ENCODE data around the gene EPB42. TPM values are rescaled to one million over a fixed set of nuclear protein-coding genes. Genes with fewer than 3 reads are reported as not detected.

EPB42 gene
- total RNA-seq, 1 experiment from 2014 or later, result not detected

- ATAC-seq, result no peak
These were observed 604 bp upstream of the EPB42 start for GRCh38 chr15:43221422-43221821.

GRCh38 chr15:43219929-43220928 lies 589 bp downstream of the EPB42 start:
- CTCF ChIA-PET, result interaction anchor here (0.6 to 2.1 kb wide), 5 partner anchors 12 to 66 kb away, joined by 3 to 28 read pairs (median 6); no protein-coding TSS in a partner anchor
- Mint-ChIP-seq H3K4me1 (peaks cover 5% of the 10 kb centered on the region), H3K36me3 (no peaks in the 10 kb centered on the region), H3K27me3 (ENCODE audit: low read depth) (no peaks in the 10 kb centered on the region; the same call in 1 of the 2 replicates), H3K9me3 (no peaks in the 10 kb centered on the region), H3K4me3 (no peak overlapping the region), H3K27ac (no peak overlapping the region)
- ATAC-seq (no peak), DNase-seq (ENCODE audit: low spot score) (no peak)
- POLR2A ChIA-PET, result no interaction called here
- TF ChIP-seq MLX (CRISPR knock-in tag; IDR thresholded peaks at IDR 0.05), result no peak
- TF ChIP-seq ATF2 (CRISPR knock-in tag; IDR thresholded peaks at IDR 0.05; ENCODE audit: borderline replicate concordance, low read depth), result no peak
- no peak for TF ChIP-seq ZNF281 (CRISPR knock-in tag; IDR thresholded peaks at IDR 0.05)
- TF ChIP-seq SP1 (CRISPR knock-in tag; conservative IDR thresholded peaks at IDR 0.05), result no peak
- TF ChIP-seq CDX4 (CRISPR knock-in tag; IDR thresholded peaks at IDR 0.05; ENCODE audit: borderline replicate concordance), result no peak
- TF ChIP-seq TEAD4 (CRISPR knock-in tag; IDR thresholded peaks at IDR 0.05), result no peak
- no peak for TF ChIP-seq HMGA2 (CRISPR knock-in tag; IDR thresholded peaks at IDR 0.05)
- TF ChIP-seq ERG (CRISPR knock-in tag; IDR thresholded peaks at IDR 0.05), result no peak
- TF ChIP-seq ELF4 (CRISPR knock-in tag; IDR thresholded peaks at IDR 0.05; ENCODE audit: low read depth), result no peak
- no peak for TF ChIP-seq ZBTB43 (CRISPR knock-in tag; IDR thresholded peaks at IDR 0.05)
- no peak for TF ChIP-seq SMAD4 (CRISPR knock-in tag; IDR thresholded peaks at IDR 0.05)

More at GRCh38 chr15:43221422-43221821, 604 bp upstream of the EPB42 start:
- ChIA-PET POLR2A (no interaction called here), CTCF (interaction anchor here (1.0 to 2.0 kb wide), 2 partner anchors 47 to 64 kb away, joined by 4 to 5 read pairs; no protein-coding TSS in a partner anchor)
- no peaks in the 10 kb centered on the region; the same call in 1 of the 2 replicates for H3K27me3 Mint-ChIP-seq (ENCODE audit: low read depth)
- H3K4me1 Mint-ChIP-seq, result peaks cover 5% of the 10 kb centered on the region
- H3K9me3 Mint-ChIP-seq, result no peaks in the 10 kb centered on the region
- H3K27ac Mint-ChIP-seq, result no peak overlapping the region
- no peak for DNase-seq (ENCODE audit: low spot score)
- H3K4me3 Mint-ChIP-seq, result no peak overlapping the region
- no peaks in the 10 kb centered on the region for H3K36me3 Mint-ChIP-seq
- no peak for TF ChIP-seq HMGXB4 (CRISPR knock-in tag; IDR thresholded peaks at IDR 0.05)
